GM12891 (cell line): ENCODE measurements around the gene IFRD1.

ENCODE experiments used
- PAX5 ChIP-seq: IDR thresholded peaks from 2 replicates; pipeline ENCODE4 v1.6.1; 2011; ENCODE audit warnings: low read length, moderate library complexity, mild to moderate bottlenecking; ENCODE audit not compliant: insufficient read depth, severe bottlenecking
- POLR2A ChIP-seq: IDR thresholded peaks from 2 replicates; pipeline ENCODE4 v1.6.1; 2011; ENCODE audit warnings: low read depth, low read length, control low read depth
- POLR2AphosphoS5 ChIP-seq: IDR thresholded peaks from 2 replicates; pipeline ENCODE4 v1.6.1; 2011; ENCODE audit warnings: low read depth, low read length, control low read depth
- TAF1 ChIP-seq: IDR thresholded peaks from 2 replicates; pipeline ENCODE4 v1.6.1; 2011; ENCODE audit warnings: low read depth, low read length, control low read depth

- no peak for TF ChIP-seq POLR2A
- TF ChIP-seq POLR2AphosphoS5 = no peak
- TF ChIP-seq PAX5 = no peak
- TF ChIP-seq TAF1 = no peak
Observed at GRCh38 chr7:112405286-112405685, 45.0 kb upstream of the IFRD1 start.
